ENCODE data around the gene SHISA7.

GRCh38 chr19:55426042-55426441 is 17.1 kb downstream of the SHISA7 start:
- TF ChIP-seq POLR2A (IDR thresholded peaks at IDR 0.05; ENCODE audit: low read depth, low read length) (no peak), CTCF (conservative IDR thresholded peaks at IDR 0.05; ENCODE audit: low read depth, low read length) (no peak), CEBPB (IDR thresholded peaks at IDR 0.05; ENCODE audit: low read depth, low read length) (no peak), RAD21 (IDR thresholded peaks at IDR 0.05; ENCODE audit: low read length) (no peak), RFX5 (IDR thresholded peaks at IDR 0.05; ENCODE audit: low read depth, low read length) (no peak), CHD1 (IDR thresholded peaks at IDR 0.05; ENCODE audit: low read depth, low read length) (no peak), MAZ (IDR thresholded peaks at IDR 0.05; ENCODE audit: borderline replicate concordance, low read depth, low read length) (no peak)

All from IMR-90 (cell line).